HEK293 (cell line): Measurements from ENCODE around the gene SLC39A13.

ENCODE experiments used
- CTCF ChIA-PET: fragments of 350-600 bp; formaldehyde crosslinking; extraction: SDS; loops from one replicate; lab custom pipeline; 2021; ENCODE audit warnings: antibody characterized with exemption; lab: Yijun Ruan, JAX
- POLR2A ChIA-PET: fragments of 300-600 bp; formaldehyde crosslinking; extraction: SDS; loops from one replicate; lab custom pipeline; 2020; ENCODE audit warnings: antibody characterized with exemption, inconsistent platforms; lab: Yijun Ruan, JAX
- H3K27ac ChIP-seq: fragments of 200-500 bp; sonication (Bioruptor generic); 2 replicates; pipeline ENCODE4 v1.5.1; 2014; ENCODE audit warnings: low read depth, low read length, control low read depth, inconsistent platforms; ENCODE audit errors: extremely low read depth
- H3K36me3 ChIP-seq, 2 experiments: fragments of 200-500 bp in 1 of 2; sonication (Bioruptor generic) in 1 of 2; 1 replicate in 1 of 2; 2 replicates in 1 of 2; pipeline ENCODE4 v1.5.1; 2014 to 2017; ENCODE audit warnings: inconsistent platforms in 2 of 2, low read length in 2 of 2; ENCODE audit not compliant: control insufficient read depth in 2 of 2, insufficient read depth in 1 of 2
- H3K4me1 ChIP-seq: fragments of 200-500 bp; sonication (Bioruptor generic); 2 replicates; pipeline ENCODE4 v1.5.1; 2014; ENCODE audit warnings: mild to moderate bottlenecking, low read length, inconsistent platforms; ENCODE audit not compliant: control insufficient read depth, insufficient read depth
- H3K4me3 ChIP-seq: 2 replicates; pipeline ENCODE4 v1.5.1; 2011; ENCODE audit warnings: low read depth, mild to moderate bottlenecking, control low read depth, low read length, moderate library complexity
- H3K9me3 ChIP-seq: fragments of 200-500 bp; sonication (Bioruptor generic); 2 replicates; pipeline ENCODE4 v1.5.1; 2014; ENCODE audit warnings: low read depth, low read length, inconsistent platforms; ENCODE audit not compliant: control insufficient read depth, insufficient read depth
- GLIS2 ChIP-seq: fragments of 450-650 bp; formaldehyde crosslinking; IDR thresholded peaks from 2 replicates; pipeline ENCODE4 v1.5.1; 2016; ENCODE audit warnings: missing biosample characterization, missing genetic modification characterization
- HOXD13 ChIP-seq: sonication (generic); formaldehyde crosslinking; IDR thresholded peaks from 2 replicates; pipeline ENCODE4 v1.8.0; 2022; ENCODE audit warnings: missing genetic modification reagents, borderline replicate concordance
- INSM2 ChIP-seq: fragments of 450-650 bp; formaldehyde crosslinking; IDR thresholded peaks from 2 replicates; pipeline ENCODE4 v1.5.1; 2016; ENCODE audit warnings: missing biosample characterization, missing genetic modification characterization
- KLF16 ChIP-seq: fragments of 450-650 bp; formaldehyde crosslinking; IDR thresholded peaks from 2 replicates; pipeline ENCODE4 v1.5.1; 2017; ENCODE audit warnings: missing biosample characterization, missing genetic modification characterization
- KLF8 ChIP-seq: fragments of 450-650 bp; formaldehyde crosslinking; IDR thresholded peaks from 2 replicates; pipeline ENCODE4 v1.5.1; 2016; ENCODE audit warnings: missing biosample characterization, missing genetic modification characterization
- OSR2 ChIP-seq: fragments of 450-650 bp; formaldehyde crosslinking; IDR thresholded peaks from 2 replicates; pipeline ENCODE4 v1.5.1; 2016; ENCODE audit warnings: missing biosample characterization, missing genetic modification characterization
- WT1 ChIP-seq: fragments of 450-650 bp; formaldehyde crosslinking; IDR thresholded peaks from 2 replicates; pipeline ENCODE4 v1.5.1; 2016; ENCODE audit warnings: missing biosample characterization, missing genetic modification characterization
- ZEB2 ChIP-seq: fragments of 450-650 bp; formaldehyde crosslinking; IDR thresholded peaks from 2 replicates; pipeline ENCODE4 v1.5.1; 2016; ENCODE audit warnings: missing biosample characterization, missing genetic modification characterization
- ZFHX2 ChIP-seq: fragments of 450-650 bp; formaldehyde crosslinking; conservative IDR thresholded peaks from 2 replicates; pipeline ENCODE4 v1.5.1; 2016; ENCODE audit warnings: missing biosample characterization, missing genetic modification characterization
- ZFP37 ChIP-seq: fragments of 450-650 bp; formaldehyde crosslinking; IDR thresholded peaks from 2 replicates; pipeline ENCODE4 v1.5.1; 2016; ENCODE audit warnings: missing biosample characterization, missing genetic modification characterization
- ZFP41 ChIP-seq: fragments of 450-650 bp; formaldehyde crosslinking; IDR thresholded peaks from 2 replicates; pipeline ENCODE4 v1.5.1; 2016; ENCODE audit warnings: missing biosample characterization, missing genetic modification characterization, borderline replicate concordance
- ZFP69B ChIP-seq: fragments of 450-650 bp; formaldehyde crosslinking; IDR thresholded peaks from 2 replicates; pipeline ENCODE4 v1.5.1; 2016; ENCODE audit warnings: missing biosample characterization, missing genetic modification characterization
- ZIC2 ChIP-seq: fragments of 450-650 bp; formaldehyde crosslinking; IDR thresholded peaks from 2 replicates; pipeline ENCODE4 v1.5.1; 2016; ENCODE audit warnings: missing biosample characterization, missing genetic modification characterization
- ZNF169 ChIP-seq: fragments of 450-650 bp; formaldehyde crosslinking; IDR thresholded peaks from 2 replicates; pipeline ENCODE4 v1.5.1; 2016; ENCODE audit warnings: missing biosample characterization, missing genetic modification characterization
- ZNF2 ChIP-seq: fragments of 450-650 bp; formaldehyde crosslinking; IDR thresholded peaks from 2 replicates; pipeline ENCODE4 v1.5.1; 2016; ENCODE audit warnings: missing biosample characterization, missing genetic modification characterization
- ZNF266 ChIP-seq: fragments of 450-650 bp; formaldehyde crosslinking; IDR thresholded peaks from 2 replicates; pipeline ENCODE4 v1.5.1; 2016; ENCODE audit warnings: missing biosample characterization, missing genetic modification characterization, low read depth
- ZNF335 ChIP-seq: fragments of 450-650 bp; formaldehyde crosslinking; conservative IDR thresholded peaks from 2 replicates; pipeline ENCODE4 v1.5.1; 2016; ENCODE audit warnings: missing biosample characterization, missing genetic modification characterization
- ZNF354C ChIP-seq: fragments of 450-650 bp; formaldehyde crosslinking; IDR thresholded peaks from 2 replicates; pipeline ENCODE4 v1.5.1; 2016; ENCODE audit warnings: missing biosample characterization, missing genetic modification characterization, low read depth, borderline replicate concordance
- ZNF391 ChIP-seq: fragments of 450-650 bp; formaldehyde crosslinking; IDR thresholded peaks from 2 replicates; pipeline ENCODE4 v1.5.1; 2016; ENCODE audit warnings: low read depth, missing biosample characterization, missing genetic modification characterization, borderline replicate concordance
- ZNF560 ChIP-seq: fragments of 450-650 bp; formaldehyde crosslinking; IDR thresholded peaks from 2 replicates; pipeline ENCODE4 v1.5.1; 2017; ENCODE audit warnings: missing biosample characterization, missing genetic modification characterization, borderline replicate concordance
- ZNF600 ChIP-seq: fragments of 450-650 bp; formaldehyde crosslinking; IDR thresholded peaks from 2 replicates; pipeline ENCODE4 v1.5.1; 2016; ENCODE audit warnings: missing biosample characterization, missing genetic modification characterization
- ZNF776 ChIP-seq: fragments of 450-650 bp; formaldehyde crosslinking; IDR thresholded peaks from 2 replicates; pipeline ENCODE4 v1.5.0; 2017; ENCODE audit warnings: missing biosample characterization, missing genetic modification characterization, borderline replicate concordance
- TF ChIP-seq, protein P1 (sequence below): fragments of 450-650 bp; formaldehyde crosslinking; optimal IDR thresholded peaks from 2 replicates; pipeline ENCODE3; 2016; ENCODE audit warnings: missing biosample characterization, mild to moderate bottlenecking, missing genetic modification characterization
- TF ChIP-seq, protein P2 (sequence below): fragments of 450-650 bp; formaldehyde crosslinking; IDR thresholded peaks from 2 replicates; pipeline ENCODE4 v1.5.1; 2016; ENCODE audit warnings: missing biosample characterization, missing genetic modification characterization

Gene SLC39A13

DNA sequence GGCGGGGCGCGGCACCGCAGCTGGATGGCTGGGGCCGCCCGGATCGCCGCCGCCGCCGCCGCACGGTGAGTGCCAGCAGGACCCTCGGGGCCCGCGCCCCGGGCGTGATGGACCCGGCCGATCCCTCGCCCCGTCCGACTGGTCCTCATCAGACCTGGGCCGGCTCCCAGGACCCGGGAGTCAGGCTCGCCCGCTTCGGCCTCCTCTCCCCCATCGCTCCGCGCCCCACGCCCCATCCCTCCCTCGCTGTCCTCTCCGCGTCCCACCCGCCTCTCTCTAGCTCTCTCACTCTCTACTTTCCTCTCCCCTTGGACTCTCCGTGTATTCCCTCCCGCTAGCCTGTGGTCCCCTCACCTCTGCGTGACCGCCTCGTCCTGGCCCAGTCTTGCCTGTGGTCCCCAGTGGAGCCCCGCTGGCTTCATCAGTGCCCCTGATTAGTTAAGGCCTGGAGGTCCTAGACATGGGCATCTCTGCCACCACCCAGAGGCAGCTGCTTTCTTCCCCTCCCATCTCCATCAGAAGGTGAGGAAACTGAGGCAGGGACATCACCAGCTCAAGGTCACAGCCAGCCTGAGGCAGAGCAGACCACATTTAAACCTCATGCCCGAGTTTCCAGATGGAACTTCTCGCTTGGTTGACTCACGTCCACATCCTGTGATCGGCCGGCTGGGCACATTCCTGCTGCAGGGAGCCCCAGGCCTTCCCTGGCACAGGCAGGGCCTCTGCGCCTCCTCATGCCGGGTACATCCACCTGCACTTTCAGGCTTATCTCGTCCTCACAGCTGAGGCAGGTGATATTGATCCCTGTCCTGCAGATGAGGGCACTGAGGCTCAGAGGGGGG is 429 bp downstream of the SLC39A13 start:
- POLR2A ChIA-PET = interaction anchor here (0.5 to 6.0 kb wide), 3 partner anchors 9 to 177 kb away, joined by 4 to 37 read pairs (median 7); partner anchors contain the start of gene PSMC3
- CTCF ChIA-PET = interaction anchor here (0.6 to 4.9 kb wide), 4 partner anchors 17 to 443 kb away, joined by 4 to 32 read pairs (median 6); partner anchors contain the start of gene PSMC3
- Histone ChIP-seq H3K36me3 (peaks cover 0 to 32% of the 10 kb centered on the region in 2 experiments; a peak in 1 of 3 replicates), H3K9me3 (no peaks in the 10 kb centered on the region), H3K27ac (peak overlapping the region; percentile 74; the same call in 1 of the 2 replicates), H3K4me3 (peak overlapping the region; percentile 86), H3K4me1 (no peaks in the 10 kb centered on the region)
- no peak for TF ChIP-seq ZFP37 (tag by site-specific recombination)
- no peak for TF ChIP-seq OSR2
- TF ChIP-seq WT1 = no peak
- no peak for TF ChIP-seq ZNF560 (tag by site-specific recombination)
- TF ChIP-seq ZFHX2 (tag by site-specific recombination) = no peak
- no peak for TF ChIP-seq ZNF2
- TF ChIP-seq ZNF354C (tag by site-specific recombination) = no peak
- no peak for TF ChIP-seq ZFP41
- peak; percentile 32; the same call in 1 of the 2 replicates for TF ChIP-seq ZFP69B
- TF ChIP-seq ZNF391 (tag by site-specific recombination) = no peak
- no peak for TF ChIP-seq INSM2 (tag by site-specific recombination)
- TF ChIP-seq ZNF776 (tag by site-specific recombination) = no peak
- TF ChIP-seq GLIS2 (tag by site-specific recombination) = peak; percentile 19
- peak; percentile 54 for TF ChIP-seq ZIC2
- TF ChIP-seq ZNF600 (tag by site-specific recombination) = peak; percentile 42; the same call in 1 of the 2 replicates
- no peak for TF ChIP-seq ZNF169 (tag by site-specific recombination)
- TF ChIP-seq ZEB2 (tag by site-specific recombination) = no peak
- no peak for TF ChIP-seq HOXD13 (CRISPR knock-in tag)
- TF ChIP-seq ZNF335 (tag by site-specific recombination) = peak; percentile 85
- TF ChIP-seq, protein P1, sequence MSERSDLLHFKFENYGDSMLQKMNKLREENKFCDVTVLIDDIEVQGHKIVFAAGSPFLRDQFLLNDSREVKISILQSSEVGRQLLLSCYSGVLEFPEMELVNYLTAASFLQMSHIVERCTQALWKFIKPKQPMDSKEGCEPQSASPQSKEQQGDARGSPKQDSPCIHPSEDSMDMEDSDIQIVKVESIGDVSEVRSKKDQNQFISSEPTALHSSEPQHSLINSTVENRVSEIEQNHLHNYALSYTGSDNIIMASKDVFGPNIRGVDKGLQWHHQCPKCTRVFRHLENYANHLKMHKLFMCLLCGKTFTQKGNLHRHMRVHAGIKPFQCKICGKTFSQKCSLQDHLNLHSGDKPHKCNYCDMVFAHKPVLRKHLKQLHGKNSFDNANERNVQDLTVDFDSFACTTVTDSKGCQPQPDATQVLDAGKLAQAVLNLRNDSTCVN (tag by site-specific recombination) = peak; percentile 8
- TF ChIP-seq ZNF266 (tag by site-specific recombination) = no peak
- TF ChIP-seq, protein P2, sequence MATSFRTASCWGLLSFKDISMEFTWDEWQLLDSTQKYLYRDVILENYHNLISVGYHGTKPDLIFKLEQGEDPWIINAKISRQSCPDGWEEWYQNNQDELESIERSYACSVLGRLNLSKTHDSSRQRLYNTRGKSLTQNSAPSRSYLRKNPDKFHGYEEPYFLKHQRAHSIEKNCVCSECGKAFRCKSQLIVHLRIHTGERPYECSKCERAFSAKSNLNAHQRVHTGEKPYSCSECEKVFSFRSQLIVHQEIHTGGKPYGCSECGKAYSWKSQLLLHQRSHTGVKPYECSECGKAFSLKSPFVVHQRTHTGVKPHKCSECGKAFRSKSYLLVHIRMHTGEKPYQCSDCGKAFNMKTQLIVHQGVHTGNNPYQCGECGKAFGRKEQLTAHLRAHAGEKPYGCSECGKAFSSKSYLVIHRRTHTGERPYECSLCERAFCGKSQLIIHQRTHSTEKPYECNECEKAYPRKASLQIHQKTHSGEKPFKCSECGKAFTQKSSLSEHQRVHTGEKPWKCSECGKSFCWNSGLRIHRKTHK (tag by site-specific recombination) = no peak
- no peak for TF ChIP-seq KLF16 (tag by site-specific recombination)
- TF ChIP-seq KLF8 (tag by site-specific recombination) = 0 out of 2 replicates have a peak, but pooled peaks have one; percentile 5
